B cell (primary cell): ENCODE measurements around the gene ZNF319.

Source experiments
- CTCF ChIP-seq: fragments of 200-600 bp; IDR thresholded peaks from one replicate; pipeline ENCODE4 v1.8.0; 2022; ENCODE audit warnings: antibody characterized with exemption, mild to moderate bottlenecking
- EZH2 ChIP-seq: IDR thresholded peaks from 2 replicates; pipeline ENCODE4 v1.6.1; 2012; ENCODE audit warnings: borderline replicate concordance, low read depth, mild to moderate bottlenecking, moderate library complexity, low read length; ENCODE audit not compliant: insufficient read depth, poor library complexity, severe bottlenecking

- TF ChIP-seq CTCF (no peak), EZH2 (no peak)
These were observed 39.5 kb upstream of the ZNF319 start for GRCh38 chr16:58039829-58040495.
